HepG2 (cell line): Measurements from ENCODE around the gene FYTTD1.

Source experiments
- FIP1L1 ChIP-seq: fragments of 200-400 bp; formaldehyde crosslinking; IDR thresholded peaks from 2 replicates; pipeline ENCODE4 v1.6.1; 2018; ENCODE audit warnings: low read depth, mild to moderate bottlenecking, low read length, moderate library complexity, borderline replicate concordance; ENCODE audit not compliant: insufficient read depth
- MXI1 ChIP-seq: IDR thresholded peaks from 3 replicates; pipeline ENCODE4 v1.6.1; 2012; ENCODE audit warnings: low read depth, low read length, inconsistent platforms, borderline replicate concordance
- MYC ChIP-seq: sonication (generic); formaldehyde crosslinking; IDR thresholded peaks from 2 replicates; pipeline ENCODE4 v1.9.0; 2021; ENCODE audit warnings: missing genetic modification reagents, borderline replicate concordance
- TCF7L2 ChIP-seq: IDR thresholded peaks from 2 replicates; pipeline ENCODE4 v1.6.1; 2011; ENCODE audit warnings: mild to moderate bottlenecking, low read depth, low read length, moderate library complexity
- ZMYM3 ChIP-seq: sonication (generic); formaldehyde crosslinking; IDR thresholded peaks from 2 replicates; pipeline ENCODE4 v1.5.1; 2020; ENCODE audit warnings: mild to moderate bottlenecking, missing genetic modification reagents
- ZNF510 ChIP-seq: sonication (generic); formaldehyde crosslinking; IDR thresholded peaks from 2 replicates; pipeline ENCODE4 v1.4.0; 2020; ENCODE audit warnings: low read depth, mild to moderate bottlenecking, missing genetic modification reagents

- TF ChIP-seq MYC (CRISPR knock-in tag), result no peak
- no peak for TF ChIP-seq ZMYM3 (CRISPR knock-in tag)
- no peak for TF ChIP-seq MXI1
- no peak for TF ChIP-seq TCF7L2
- no peak for TF ChIP-seq ZNF510 (CRISPR knock-in tag)
- no peak for TF ChIP-seq FIP1L1
Measured at GRCh38 chr3:197810901-197811300, 61.2 kb downstream of the FYTTD1 start.
